NOMO-1 treated with dmso at 0.1 percent for 144 hours (cell line): ENCODE results near the gene ETV6.
A peak's percentile ranks its signal among the peaks of the same experiment; 100 is the strongest.

Experiments used
- DNase-seq: peaks from one replicate; lab custom pipeline; 2025; ENCODE audit not compliant: unreplicated experiment; lab: John Stamatoyannopoulos, UW

ETV6 gene

DNA sequence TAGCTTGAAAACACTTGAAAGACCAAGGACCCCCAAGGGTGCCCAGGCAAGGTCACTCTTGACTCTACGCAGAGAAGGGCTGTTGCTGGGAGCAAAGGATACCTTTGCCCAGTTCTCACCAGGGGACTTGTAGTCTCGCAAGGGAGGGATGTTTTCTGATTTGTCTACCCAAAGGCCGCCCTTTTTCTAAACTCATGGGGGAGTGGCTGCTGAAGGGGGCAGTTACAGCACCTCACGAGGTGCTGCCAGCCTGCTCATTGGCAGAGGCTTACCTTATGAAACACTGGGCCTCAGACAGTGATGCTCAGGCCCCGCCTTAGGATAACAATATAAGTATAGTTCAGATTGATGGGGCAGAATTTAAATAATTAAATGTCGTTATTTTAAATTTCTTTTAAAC is 107.0 kb downstream of the ETV6 start:
- DNase-seq: no peak

DNA sequence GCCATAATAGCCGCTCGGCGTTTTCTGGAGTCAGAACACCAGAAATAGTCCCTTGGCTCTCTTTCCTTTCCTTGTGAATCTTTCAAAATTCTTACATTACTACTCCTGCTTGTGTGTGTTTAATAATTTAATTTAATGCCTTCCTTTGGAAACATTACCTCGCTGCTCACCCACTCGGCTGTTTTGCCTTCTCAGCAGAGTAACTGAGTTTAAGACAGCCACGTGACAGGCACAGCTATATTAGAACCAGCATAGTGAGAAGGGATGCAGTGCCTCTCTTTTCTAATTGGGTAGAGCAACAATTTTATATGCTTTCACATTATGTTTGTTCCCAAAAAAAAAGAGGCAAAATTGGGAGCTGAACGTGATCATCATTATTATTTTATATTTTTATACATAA is 107.6 kb downstream of the ETV6 start:
- no peak for DNase-seq

DNA sequence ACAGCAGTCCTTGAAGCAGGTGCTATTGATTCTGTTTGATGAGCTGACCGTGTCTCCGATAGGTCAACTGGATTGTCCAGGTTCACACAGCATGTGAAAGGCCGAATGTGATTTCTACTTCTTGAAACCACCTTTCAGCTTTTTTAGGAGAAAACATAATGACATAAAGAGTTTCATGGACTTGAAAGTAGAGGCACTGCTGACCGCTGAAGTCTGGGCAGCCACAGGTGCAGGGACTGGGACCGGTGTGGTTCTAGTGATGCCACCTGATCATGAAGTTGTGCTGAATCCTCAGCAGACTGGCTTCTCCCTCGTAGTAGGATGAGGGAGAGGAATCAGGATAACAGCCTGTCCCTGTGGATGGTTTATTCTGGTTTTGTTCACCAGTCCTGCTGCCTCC is 108.1 kb downstream of the ETV6 start:
- no peak for DNase-seq

DNA sequence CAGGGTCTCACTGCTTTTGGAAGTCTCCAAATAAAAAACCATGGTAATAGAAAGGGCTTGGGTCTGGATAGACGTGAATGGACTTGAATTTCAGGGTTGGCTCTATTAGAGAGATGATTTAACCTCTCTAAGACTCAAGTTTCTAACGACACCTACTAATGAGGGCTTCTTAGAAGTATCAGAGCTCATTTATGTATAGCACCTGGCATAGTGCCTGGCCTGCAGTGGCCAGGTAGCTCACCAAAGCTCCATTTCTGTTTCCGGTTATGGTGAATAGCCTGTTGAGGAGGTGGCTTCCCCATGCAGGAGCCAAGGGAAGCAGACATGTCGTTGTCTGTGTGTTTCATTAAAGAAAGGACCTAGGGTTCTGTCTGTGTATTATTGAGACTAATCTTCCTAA is 108.6 kb downstream of the ETV6 start:
- no peak for DNase-seq

DNA sequence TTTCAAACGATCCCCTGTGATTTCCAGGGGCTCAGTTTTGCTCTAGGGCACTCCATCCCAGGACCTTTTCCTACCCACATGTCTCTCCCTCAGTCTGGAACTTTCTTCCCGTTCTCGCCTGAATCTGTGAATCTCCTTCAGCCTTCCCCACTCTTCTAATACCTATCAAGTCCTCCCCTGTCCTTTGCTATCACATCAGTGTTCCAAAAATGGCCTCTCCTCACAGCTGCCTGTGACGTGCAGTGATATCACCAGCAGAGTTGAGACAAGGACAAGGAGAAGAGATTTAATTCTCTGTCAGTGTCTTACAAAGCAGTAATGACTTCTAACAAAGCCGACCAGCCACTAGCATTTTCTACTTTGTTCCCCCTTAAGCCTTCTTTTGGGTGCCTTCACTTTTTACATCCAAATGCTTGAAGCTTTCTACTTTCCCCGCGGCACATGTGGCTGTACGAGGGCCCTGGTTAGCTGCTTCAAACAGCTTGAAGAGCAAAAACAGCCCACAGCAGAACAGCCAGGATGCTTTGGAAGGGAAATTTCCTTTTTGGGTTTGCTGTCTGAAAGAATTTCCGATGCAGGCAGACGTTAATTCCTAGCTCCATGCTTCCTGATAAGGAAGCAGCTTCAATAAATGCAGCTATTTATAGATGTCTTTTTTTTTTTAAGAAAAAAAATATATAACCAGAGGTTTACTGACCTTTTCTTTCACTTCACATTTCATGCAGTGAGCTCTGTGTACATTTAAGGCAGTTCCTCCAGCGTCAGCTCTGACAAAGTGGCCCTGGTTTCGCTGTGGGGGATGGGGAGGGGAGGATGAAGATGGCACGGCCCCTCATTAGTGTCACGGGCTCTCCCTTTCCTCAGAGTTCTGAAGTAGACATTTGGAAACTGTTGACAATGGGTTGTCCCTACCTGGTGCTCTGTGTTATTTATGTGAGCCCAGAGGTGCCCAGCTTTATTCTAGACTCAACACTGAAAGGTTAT is 109.3 kb downstream of the ETV6 start:
- DNase-seq: peak; percentile 56

DNA sequence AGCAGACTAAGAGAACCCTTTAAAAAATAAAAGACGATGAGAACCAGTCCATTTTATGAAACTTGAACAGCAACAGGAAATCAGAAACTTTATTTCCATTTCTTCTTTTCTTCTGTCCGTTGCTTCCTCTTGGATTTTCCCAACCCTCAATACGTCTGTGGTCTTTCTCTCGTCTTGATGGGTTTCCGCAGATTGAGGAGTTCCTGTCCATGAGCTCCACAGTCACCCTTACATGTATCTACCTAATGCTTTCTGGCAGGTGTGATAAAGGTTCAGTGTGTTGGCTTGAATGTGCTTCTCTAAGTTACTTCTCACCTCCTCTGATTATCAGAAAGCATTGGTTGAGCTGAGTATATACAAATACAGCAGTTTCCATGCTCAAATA is 110.0 kb downstream of the ETV6 start:
- no peak for DNase-seq

DNA sequence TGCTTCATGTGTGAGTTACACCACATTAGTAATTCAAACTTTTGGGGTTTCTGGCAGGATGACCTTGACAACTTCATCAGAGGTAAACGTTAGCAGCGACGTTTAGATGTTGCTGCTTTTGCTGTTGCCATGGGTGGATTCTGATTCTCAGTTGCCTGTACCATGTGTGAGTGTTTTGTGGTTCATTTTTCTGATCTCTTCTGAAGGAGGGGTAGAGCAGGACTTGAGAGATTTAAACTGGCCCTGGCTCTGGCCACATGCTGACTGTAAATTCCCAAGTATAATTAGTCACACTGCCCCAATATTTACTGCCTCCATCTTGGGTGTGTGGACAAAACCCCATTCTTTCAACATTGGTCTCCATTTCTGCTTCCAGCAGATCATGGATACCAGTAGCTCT is 110.4 kb downstream of the ETV6 start:
- no peak for DNase-seq

DNA sequence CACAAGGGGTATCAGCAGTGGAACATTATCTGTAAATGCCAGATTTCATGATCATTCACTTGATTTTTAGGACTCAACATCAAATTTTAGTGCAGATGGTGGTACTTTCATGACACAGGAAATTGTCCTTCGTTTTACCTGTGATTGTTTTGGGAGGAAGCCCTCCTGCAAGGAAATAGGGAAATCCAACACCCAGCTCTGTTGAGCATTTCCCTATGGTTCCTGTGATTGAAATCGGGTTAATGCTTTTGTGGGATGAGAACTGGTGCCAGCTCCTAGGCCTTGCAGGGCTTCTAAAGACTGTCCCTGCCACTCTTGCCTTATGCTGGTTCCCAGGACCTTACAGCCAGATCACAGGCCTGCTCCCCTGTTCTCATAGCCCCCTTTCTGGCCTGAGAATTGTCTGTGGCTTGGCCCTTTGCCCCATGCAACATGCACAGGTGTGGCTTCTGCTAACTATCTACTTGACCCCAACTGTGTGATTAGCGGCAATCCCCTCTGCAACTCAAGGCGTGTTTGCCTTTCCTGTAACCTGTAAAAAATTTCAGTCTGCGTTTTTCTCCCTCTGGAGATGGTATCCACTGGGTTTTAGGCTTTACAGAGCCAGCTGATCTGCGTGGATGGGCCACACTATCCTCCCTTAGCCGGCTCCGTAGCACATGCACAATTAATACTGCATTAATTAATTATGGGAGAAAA is 112.5 kb downstream of the ETV6 start:
- DNase-seq: no peak

DNA sequence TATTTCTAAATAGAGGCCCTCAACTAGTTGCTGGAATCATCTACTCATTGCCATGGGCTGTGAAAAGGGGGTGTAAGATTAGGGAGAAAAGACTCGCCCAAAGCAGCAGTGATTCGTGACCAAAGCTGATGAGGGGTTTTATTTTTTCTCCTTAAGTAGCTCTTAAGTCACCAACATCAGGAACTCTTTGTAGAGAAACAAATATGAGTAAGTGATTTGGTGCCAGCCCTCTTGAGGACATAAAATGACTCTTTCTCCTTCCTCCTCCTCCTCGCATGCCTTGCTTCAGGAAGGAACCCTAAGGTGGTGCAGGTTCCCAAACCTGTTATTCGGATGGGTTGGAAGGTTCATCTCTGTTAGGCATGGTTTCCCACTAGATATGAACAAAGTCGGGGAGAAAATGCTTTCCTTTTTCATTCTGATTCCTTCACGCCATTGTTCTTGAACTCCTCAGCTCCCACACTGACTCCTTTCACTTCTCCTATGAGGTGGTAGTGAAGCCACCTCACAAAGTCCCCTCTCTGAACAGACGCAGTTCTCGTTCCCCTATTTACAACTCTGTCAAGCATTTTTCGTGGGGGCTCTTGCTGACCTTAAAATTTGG is 113.4 kb downstream of the ETV6 start:
- DNase-seq: peak; percentile 48

DNA sequence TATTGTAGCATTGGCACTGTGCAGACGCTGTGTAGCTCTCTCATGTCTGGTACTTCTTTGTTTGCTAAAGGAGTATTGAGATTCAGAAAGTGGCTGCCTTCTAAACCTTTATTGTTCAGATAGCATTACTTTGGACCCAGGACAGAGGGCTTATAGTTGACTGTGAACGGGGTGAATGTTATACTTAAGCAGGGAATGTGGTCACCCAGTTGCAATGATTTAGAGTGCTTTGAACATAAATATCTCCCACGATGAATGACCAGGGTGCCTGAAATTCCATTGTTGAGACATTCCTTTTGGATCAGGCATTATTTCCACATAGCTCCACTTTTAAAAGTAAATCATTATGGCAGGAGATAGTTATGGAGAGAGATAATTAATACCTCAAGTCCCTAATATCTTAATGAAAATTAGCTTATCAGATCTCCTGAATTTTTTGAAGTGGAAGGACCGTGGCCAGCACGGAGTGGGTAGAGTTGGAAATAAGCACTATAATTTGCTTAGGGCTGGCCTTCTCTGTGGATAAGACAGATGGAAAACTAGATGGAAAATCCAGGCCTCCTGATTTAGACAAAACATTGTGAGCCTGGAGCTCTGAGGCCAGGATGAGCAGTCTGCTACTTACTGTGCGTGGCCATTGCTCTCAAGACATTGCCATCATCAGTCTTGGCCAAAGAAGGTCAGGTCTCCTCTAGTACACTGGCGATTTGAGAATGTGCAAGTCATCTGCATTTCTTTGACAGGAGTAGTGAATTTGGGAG is 114.5 kb downstream of the ETV6 start:
- DNase-seq: no peak

DNA sequence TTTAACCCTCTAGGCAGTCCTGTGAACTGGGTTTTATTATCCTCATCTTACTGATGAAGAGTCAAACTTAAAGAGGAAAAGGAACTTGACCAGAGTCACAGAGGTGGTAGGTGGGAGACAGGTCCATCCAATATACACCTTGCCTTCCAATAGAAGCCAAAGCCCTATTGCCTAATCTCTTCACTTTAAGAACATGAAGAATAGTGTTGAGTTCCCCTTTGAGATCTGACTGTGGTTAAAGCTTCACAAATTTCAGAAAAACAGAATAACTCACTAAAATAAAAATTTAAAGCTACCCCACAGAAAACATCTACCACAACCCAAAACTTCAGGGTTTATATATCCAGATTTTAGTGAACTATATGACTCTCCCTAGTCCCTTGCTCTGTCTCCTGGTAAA is 115.4 kb downstream of the ETV6 start:
- no peak for DNase-seq

DNA sequence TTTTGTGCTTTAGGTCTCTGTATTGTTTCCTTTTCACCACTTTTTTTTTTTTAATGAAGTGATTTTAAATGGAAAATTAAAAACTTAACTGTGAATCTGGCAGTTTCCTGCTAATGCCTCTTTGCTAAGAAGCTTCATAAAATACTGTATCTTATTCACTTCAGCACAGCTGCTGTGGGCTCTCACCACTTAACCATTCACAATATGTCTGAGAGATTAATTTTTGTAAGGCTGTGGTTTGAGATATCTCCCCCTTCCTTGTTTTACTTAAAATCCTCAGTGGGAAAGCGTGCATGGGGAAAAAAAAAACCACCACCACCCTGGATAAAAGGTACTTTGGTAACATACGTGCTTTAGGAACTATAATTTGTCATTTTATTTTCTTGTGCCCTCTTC is 115.9 kb downstream of the ETV6 start:
- DNase-seq: no peak

DNA sequence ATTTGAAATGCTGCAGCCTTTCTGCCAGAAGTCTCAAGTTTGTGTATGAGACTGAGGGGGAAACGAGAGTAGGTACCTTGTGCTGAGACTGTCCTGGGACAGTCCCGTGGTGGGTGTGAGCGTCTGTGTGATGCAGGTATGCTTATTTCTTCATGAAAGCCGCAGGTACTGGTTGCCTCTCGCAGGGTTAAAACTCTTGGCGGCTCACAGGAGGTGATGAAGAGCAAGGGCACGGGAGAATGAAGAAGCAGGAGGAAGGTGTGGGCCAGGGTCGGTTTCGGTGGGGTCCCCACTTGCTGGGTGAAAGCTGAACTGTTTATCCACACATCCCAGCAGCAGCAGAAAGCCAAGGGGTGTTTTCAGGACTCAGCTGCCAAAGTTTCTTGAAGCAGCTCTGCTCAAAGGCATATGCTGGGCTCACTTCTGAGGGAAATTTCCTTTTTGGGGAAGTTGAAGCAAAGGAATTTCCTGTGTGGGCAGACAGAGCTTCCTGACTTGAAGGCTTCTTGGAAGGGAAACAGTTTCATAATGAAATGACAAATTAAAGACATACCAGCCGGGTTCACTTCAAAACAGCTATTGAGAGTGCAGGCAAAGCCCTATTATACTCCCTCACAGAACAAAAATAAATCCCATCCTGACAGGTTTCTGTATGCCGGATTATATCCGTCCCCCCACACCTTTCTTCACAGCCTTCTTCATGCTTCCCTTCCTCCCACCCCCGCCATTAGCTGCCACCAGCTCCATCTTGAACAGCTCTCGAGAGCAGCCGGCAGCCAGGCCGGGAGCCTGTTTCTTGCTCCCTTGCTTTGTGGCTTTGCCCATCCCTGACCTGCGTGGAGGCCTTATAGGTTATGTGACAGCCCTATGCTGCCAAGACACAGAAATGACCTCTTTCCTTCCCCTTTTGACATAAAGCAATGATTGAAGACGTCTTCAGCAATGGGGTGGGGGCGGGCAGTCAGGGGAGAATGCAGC is 116.6 kb downstream of the ETV6 start:
- peak; percentile 14 for DNase-seq

DNA sequence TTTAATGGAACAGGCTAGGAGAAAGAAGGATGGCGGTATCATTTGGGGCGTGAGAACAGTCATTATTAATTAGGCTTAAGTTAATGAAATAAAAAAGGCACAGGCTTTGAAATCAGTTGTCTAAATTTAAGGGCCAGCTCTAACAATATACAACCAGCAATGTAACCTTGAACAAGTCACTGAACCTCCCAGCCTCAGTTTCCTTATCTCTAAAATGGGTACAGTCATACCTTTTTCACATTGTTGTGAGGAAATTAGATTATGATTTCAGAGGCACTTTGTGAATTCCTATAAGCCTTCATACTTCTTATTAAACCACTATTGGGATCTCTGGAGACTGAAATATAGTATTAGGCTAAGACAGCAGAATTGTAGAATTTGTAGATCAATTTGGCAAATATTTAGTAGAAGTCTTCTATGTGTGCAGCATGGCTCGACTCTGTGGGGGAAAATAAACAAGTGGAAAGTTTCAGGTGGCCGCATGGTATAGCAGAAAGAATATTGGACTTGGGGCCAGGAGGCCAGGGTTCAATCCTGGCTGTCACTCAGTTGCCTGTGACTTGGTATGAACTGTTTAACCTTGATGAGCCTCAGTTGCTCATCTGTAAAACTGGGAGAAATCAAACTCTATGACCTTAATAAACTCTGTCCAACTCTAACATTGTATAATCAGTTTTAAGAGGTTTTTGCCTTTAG is 117.7 kb downstream of the ETV6 start:
- no peak for DNase-seq

DNA sequence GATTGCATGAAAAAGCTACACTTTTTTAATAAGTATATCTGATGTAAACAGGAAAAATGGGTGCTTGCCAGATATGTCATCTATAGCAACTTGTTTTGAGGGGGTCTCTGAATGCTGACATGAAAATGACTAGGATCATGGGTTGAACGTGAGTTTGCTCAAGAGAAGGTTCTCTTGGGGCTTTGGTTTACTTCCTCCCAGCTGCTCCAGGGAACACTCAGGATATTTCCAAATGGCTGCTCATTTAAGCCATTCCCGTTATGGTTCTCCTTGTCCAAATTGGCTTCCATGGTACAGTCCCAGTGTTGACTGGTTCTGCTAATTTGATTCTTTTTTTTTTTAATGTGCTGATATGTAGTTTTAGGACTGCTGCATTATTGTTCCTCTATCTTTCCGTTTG is 118.3 kb downstream of the ETV6 start:
- DNase-seq: no peak

DNA sequence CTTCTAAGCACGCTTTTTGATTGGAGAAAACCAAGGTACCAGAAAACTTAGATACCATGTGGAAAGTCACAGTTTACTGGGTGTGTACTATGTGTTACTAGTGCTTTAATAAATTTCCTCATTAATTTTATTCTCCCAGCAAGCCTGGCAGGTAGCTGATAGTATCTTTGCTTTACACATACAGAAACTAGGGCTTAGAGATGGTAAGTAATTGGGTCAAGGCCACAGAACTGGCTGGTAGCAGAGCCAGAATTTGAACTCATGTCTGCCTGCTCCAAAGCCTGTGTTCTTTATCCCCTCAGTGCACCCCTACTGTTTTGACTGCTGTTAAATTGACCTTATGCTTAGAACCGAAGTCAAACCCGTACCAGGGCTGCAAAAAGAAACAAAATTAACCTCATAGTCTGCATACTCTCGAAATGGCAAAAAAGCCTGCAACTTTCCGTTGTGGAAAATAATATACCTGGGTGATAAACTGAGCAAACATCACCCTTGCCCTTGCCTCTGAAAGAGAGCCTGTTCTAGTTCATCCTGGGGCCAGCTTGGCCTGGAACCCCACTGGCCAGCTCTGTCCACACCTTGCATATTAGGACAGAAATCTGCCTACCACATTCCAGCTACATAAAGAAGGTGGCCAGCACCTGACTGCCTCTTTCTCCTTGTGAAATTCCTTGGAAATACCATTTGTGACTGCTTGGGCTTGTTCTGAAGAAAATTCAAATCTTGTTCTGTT is 118.9 kb downstream of the ETV6 start:
- DNase-seq: no peak

DNA sequence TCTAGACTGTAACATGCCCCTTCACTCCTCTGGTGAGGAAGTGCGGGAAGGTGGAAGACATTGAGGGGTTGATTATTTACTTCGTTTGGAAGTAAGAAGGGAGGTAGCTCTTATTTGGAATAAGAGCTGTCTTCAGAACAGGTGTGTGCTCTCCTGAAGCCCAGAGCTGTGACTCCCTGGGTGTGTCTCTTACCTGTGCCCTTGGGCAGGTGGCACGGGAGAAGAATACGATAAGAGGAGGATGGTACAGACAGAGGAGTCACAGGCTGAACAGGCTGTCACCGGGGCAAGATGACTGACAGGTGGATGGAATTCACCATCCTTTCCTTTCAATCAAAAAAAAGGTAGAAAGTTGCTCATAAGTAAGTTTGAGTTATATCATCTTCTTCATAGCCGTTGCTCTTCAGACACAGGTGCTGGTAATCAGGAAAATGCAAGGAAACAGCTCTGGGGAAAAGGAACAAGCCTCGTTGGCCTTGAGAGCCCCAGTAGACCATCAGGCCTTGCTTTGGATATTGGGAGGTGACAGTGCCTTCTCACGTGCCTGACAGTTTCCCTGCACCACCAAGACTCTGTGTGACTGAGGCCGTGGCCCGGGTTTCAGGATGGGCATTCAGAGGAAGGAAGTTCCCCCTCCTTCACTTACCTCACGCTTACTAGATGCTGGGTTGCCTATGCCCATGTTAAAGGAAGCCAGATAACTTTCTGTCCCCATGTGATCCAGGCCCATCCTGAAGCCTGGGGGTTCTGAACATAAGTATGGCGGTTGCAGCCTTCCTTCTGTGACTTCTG is 120.4 kb downstream of the ETV6 start:
- DNase-seq: no peak

DNA sequence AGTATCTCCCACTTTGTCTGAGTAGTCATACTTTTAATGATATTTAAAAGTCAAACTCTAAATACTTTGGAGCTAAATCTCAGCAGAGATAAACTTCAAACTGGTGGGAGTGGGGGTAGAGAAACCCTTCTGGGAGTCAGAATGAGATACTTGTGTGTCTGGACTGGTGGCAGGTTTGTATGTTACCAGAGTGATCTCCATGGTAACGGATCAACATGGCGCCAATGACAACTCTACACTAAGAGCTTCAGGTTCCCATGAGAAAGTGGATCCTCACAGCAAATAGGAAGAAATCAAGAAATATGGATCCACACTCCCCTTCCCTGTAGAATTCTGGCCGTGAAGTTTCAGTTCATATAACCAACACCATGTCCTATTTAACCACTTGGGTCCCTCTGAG is 121.9 kb downstream of the ETV6 start:
- no peak for DNase-seq
